Astrocyte of the hippocampus (primary cell): ENCODE measurements around the gene OBSCN.

Source experiments
- DNase-seq: peaks from one replicate; pipeline ENCODE4 v3.0.0; 2011; ENCODE audit warnings: low read depth, low spot score

The OBSCN gene

DNA sequence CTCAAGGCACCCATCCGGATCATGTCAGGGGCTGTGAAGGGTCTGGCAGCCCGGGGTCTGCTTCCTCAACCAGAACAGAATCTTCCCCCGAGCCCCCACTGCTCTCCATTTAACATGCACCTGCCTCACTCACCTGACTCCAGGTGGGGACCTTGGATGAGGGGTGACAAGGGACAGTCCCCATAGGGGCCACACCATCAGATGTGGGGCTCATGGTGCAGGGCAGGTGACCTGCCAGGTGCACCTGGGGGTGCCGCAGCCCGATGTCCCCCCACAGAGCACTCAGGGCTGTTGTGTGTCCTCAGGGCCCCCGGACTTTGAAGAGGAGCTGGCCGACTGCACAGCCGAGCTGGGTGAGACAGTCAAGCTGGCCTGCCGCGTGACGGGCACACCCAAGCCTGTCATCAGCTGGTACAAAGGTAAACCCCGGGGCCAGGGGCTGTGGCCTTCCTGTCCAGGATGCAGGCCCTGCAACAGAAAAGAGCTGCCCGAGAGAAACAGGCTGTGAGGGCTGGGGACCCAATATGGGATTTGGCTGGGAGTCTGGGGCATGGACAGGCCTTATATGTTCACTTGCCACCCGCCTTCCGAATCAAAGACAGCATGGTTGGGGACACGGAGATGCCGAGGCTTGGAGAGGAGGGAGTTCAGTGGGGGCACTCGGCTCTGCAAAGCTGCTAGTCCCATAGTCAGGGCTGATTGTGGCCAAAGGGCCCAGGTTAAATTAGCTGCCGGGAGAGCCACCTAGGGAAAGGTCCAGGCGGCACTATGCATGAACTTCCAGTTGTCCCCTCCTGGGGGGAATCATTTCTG is 134.2 kb downstream of the OBSCN start:
- no peak for DNase-seq

- DNase-seq, result no peak
Measured at GRCh38 chr1:228342627-228343190, 134.9 kb downstream of the OBSCN start.

DNA sequence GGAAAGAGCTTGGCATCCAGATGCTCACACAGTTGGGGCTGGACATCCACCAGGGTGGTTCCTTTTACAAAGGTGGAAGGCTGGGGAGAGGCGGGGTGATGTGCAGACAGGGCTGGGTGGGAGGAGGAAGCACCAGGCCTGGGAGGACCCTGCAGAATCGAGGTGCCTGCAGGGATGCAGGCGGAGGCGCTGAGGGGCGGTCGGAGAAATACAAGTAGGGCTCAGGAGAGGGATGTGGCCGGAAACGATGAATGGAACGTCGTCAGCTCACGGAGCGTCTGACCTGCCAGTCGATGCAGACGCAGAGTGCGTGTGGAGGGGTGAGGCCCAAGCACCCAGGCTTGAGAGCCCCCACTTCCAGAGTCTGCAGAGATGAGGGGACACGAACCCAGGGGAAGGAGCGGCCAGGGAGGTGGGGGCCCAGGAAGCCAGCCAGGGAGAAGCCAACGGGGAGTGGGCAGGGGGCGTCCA is 135.4 kb downstream of the OBSCN start:
- no peak for DNase-seq

DNA sequence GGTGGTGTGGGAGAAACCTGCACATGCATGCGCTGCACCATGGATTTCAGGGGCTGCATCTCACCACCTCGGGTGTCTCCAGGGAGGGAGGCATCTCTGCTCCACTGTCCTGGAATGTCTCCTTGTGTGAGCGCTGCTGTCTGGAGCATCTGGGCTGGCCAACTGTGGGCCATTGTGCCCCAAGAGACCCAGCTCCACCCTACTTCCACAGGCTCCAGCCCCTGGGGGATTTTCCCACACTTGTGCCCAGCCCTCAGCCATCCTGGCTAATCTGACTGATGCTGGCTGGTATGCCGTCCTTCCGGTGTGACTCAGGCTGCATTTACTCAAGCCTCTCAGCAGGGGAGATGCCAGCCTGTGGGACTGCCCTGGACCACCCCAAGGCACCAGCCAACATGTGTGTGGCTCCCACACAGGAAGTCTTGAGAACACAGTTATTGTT is 136.8 kb downstream of the OBSCN start:
- DNase-seq, result no peak

GRCh38 chr1:228345201-228345930 is 137.5 kb downstream of the OBSCN start:
- DNase-seq, result no peak

GRCh38 chr1:228346731-228347130 is 138.9 kb downstream of the OBSCN start:
- DNase-seq, result no peak

DNA sequence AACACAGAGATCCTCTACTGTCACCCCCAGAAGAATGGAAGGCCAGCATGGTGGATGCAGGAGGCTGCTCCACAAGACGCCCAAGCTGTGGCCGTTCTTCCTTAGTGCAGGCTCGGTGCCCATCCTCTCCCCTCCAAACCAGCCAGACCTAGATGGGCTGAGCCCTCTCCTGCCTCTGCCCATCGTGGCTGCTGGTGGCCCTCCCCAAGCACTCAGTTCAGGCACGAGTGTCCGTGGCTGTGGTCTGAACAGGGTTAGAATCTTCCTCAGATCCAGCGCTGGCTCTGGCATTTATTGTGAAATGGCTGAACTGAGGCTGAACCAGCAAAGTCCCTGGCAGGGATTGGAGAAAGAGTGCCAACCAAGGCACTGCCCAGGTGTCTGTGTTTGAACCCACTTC is 139.3 kb downstream of the OBSCN start:
- DNase-seq, result no peak

DNA sequence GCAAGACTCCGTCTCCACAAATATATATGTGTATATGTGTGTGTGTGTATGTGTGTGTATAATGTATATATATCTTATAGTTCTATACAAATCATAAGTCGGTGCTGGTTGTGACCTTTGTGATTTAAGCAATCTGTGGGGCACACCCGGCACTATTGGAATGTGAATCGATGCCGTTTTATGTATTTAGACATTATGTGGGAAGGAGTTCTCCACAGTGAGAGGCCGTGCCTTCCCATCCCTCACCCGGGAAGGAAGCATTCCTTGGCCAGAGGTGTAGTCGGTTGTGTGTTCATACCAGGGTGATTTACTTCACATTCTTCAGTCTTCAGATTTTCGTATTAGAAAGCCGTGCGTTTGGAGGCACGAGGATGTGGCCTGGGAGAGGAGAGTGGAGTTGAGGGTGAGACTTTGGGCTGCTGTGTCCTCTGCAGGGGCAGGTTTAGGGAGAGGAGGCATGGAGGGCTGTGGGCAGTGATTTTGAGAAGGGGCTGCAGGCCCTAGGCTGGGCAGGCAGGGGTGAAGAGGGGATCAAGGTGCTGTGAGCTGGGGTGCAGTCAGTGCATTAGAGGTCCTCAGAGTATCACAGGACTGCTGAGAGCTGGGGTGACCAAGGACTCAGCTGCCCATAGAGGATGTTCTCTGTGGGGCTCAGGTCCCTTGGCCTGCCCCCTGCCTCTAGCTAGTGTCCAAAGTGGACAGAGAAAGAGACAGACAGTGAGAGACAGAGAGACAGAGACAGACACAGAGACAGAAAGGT is 141.0 kb downstream of the OBSCN start:
- DNase-seq, result no peak

GRCh38 chr1:228349701-228350171 is 141.9 kb downstream of the OBSCN start:
- no peak for DNase-seq

DNA sequence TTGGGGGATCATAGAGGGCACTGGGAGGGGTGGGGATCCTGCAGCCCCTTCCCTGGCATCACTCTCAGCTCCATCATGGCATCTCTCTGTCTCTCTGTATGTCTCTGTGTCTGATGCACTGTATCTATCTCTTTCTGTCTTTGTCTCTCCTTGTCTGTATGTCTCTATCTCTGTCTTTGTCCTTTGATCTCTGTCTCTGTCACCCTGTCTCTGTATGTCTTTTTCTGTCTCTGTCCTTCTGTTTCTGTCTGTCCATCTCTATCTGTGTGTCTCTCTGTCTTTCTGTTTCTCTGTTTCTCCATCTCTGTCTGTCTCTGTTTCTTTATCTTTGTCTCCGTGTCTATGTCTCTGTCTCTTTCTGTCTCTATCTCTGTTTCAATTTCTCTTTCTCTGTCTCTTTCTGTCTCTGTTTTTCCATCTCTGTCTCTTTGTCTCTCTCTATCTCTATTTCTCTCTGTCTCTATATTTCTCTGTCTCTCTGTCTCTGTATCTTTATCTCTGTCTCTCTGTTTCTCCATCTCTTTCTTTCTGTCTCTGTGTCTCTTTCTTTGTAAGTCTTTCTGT is 142.4 kb downstream of the OBSCN start:
- no peak for DNase-seq

DNA sequence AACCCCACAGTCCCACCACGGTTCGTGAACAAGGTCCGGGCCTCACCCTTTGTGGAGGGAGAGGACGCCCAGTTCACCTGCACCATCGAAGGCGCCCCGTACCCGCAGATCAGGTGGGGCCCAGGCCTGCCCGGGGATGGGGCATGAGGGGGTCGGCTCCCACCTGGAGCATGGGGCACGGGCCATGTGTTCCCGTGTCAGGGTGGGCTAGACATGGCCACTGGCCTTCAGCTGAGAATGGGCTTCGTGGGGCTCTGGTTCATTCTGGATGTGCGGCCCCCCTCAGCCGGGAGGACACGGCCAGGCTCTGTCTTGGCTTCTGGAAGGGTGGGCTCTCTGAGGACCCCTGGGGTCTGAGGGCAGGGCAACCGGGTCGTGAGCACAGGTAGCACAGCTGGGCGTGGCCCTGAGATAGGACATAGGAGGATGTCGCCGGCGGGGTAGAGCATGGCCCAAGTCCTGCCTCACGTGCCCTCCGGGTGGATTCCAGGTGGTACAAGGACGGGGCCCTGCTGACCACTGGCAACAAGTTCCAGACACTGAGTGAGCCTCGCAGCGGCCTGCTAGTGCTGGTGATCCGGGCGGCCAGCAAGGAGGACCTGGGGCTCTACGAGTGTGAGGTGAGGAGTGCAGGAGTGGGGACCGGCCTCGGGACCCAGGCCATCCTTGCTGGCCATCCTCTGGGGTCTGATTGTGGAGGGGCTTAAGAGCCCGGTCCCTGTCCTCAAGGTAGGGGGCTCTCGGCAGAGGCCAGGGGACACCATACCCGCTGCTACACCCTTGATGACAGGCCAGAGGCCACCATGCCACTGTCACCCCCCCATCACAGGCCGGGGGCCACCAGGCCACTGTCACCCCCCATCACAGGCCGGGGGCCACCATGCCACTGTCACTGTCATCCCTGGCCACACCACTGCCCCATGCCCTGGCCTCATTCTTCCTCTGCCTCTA is 143.3 kb downstream of the OBSCN start:
- DNase-seq, result no peak

DNA sequence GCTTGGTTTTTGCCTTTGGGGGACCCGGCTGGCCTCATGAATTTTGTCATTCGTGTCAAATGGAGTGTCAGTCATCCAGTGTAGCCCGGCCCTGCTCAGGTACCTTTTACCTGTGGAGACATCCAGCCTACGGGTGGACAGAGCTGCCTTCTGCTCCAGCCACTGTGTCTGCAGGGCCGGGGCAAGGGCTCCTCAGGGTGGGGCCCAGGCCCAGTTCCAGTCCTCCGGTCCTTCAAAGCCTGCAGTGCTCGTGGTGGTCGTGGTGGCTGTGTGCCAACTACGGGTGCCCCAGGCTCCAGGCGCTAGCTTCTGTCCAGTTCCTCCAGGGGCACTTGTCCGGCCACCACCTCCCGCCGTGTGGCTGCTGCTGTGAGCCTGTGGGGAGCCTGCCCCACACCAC is 144.0 kb downstream of the OBSCN start:
- no peak for DNase-seq

DNA sequence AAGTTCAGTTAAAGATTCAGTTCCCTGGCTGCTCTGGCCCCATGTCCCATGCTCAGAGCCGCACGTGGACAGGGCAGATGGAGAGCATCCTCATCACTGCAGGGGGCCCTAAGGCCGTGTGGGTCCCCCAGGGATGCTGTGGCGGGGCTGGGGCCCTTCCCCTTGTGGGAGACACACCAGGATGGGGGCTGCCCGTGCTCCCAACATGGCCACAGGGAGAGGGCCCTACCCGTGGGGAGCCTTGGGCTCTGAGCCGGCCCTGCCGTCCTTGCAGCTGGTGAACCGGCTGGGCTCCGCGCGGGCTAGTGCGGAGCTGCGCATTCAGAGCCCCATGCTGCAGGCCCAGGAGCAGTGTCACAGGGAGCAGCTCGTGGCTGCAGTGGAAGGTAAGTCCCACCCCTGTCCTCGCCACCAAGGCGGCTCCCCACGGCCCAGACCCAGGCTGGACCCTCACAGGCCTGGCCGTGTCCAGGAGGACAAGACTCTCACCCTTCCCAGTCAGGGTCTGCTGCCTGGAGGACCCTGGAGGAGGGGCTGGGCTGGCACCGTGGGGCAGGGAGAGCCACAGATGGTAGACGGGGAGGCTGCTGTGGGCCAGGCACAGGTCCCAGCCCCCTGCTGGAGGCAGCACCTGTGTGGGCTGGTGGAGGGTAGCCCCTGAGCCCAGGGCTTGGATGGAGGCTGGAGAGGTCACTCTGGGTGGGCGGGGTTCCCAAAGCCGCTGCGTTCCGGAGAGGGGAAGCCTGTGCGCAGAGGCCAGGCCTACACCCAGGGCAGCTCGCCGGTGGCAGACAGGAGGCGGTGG is 145.0 kb downstream of the OBSCN start:
- no peak for DNase-seq

GRCh38 chr1:228353601-228354371 is 145.9 kb downstream of the OBSCN start:
- no peak for DNase-seq

DNA sequence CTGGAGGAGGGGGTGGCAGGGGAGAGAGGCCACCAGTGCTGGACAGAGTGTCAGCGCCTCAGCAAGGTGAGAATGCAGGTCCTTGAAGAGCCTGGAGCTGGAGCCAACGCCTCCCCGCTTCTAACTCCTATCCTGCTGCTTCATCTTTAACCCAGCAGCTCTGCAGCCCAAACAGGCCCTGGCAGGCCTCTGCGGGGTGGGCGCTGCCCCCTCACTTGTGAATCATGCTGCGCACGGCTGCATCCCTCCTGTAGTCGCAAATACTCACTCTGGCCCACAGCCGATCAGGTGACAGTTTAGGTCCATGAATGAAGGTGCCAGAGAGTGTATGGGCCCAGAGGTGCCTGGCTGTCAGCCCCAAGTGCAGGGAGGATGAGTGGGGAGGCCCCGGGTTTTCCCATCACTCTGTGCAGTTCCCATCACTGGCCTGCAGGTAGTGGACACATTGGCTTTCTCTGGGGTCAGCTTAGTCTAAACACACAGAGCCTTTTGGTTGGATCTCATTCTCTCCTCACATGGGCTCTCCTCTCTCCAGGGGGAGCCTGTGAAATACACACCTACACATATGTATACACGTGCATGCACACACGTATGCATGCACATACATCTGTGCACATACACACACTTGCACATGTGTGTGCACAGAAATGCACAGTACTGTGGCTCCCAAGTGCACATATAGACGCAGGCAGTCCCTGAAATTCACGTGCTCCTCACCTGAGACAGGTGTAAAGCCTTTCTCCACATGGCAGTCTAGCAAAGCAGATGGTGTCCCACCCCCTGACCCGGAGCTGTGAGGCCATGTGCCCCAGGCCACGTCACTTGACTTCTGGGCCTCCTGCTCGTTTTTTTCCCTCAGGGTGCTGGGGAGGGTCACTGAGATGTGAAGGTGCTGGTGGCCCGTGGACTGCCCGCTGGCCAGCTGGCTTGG is 146.8 kb downstream of the OBSCN start:
- DNase-seq, result no peak

- DNase-seq, result no peak
Measured at GRCh38 chr1:228356897-228357680, 149.2 kb downstream of the OBSCN start.
